K562 (cell line): ENCODE data around the gene CCT8L2. TPM values are rescaled to one million over a fixed set of nuclear protein-coding genes. Genes with fewer than 3 reads are reported as not detected.

Experiments
- BRD9 ChIP-seq: fragments of 450-650 bp; IDR thresholded peaks from 2 replicates; pipeline ENCODE4 v1.6.1; 2018; ENCODE audit warnings: low read depth; ENCODE audit not compliant: partially characterized antibody
- HLTF ChIP-seq: fragments of 450-650 bp; IDR thresholded peaks from 2 replicates; pipeline ENCODE4 v1.6.1; 2016
- MAFK ChIP-seq: IDR thresholded peaks from 2 replicates; pipeline ENCODE4 v1.6.1; 2011; ENCODE audit warnings: low read length, improper control_type of control experiment
- MBD2 ChIP-seq: sonication (generic); IDR thresholded peaks from 2 replicates; pipeline ENCODE4 v1.6.1; 2016; ENCODE audit warnings: low read depth, borderline replicate concordance
- PURB ChIP-seq: sonication (generic); formaldehyde crosslinking; IDR thresholded peaks from 2 replicates; pipeline ENCODE4 v1.9.0; 2021; ENCODE audit warnings: low read depth, mild to moderate bottlenecking, missing genetic modification reagents
- RB1 ChIP-seq: fragments of 450-650 bp; IDR thresholded peaks from 2 replicates; pipeline ENCODE4 v1.6.1; 2017; ENCODE audit warnings: low read depth, mild to moderate bottlenecking
- SAP30 ChIP-seq: fragments of 200-600 bp; sonication (generic); IDR thresholded peaks from 2 replicates; pipeline ENCODE4 v1.6.1; 2012; ENCODE audit warnings: borderline replicate concordance, low read depth, mild to moderate bottlenecking, moderate library complexity, low read length, control low read depth, inconsistent platforms; ENCODE audit not compliant: insufficient read depth, poor library complexity, severe bottlenecking
- SMAD4 ChIP-seq: fragments of 250-450 bp; sonication (Bioruptor Pico); conservative IDR thresholded peaks from 2 replicates; pipeline ENCODE4 v1.8.0; 2021; ENCODE audit warnings: inconsistent platforms, mild to moderate bottlenecking, moderate library complexity
- TFAM ChIP-seq: fragments of 250-450 bp; sonication (Bioruptor Pico); conservative IDR thresholded peaks from 2 replicates; pipeline ENCODE4 v1.5.0; 2021; ENCODE audit warnings: mild to moderate bottlenecking, moderate library complexity
- YBX1 ChIP-seq: fragments of 450-650 bp; IDR thresholded peaks from 2 replicates; pipeline ENCODE4 v1.7.1; 2016; ENCODE audit warnings: mild to moderate bottlenecking
- YY1 ChIP-seq, 3 experiments: IDR thresholded peaks; 2 replicates each; pipeline ENCODE4 v1.6.1; 2011; ENCODE audit warnings: low read length in 2 of 3, mild to moderate bottlenecking in 2 of 3, moderate library complexity in 2 of 3, borderline replicate concordance in 1 of 3, control low read depth in 1 of 3, low read depth in 1 of 3; ENCODE audit not compliant: insufficient read depth in 3 of 3, insufficient replicate concordance in 2 of 3, control insufficient read depth in 1 of 3, insufficient read length in 1 of 3; ENCODE audit errors: extremely low read depth in 1 of 3
- ZNF165 ChIP-seq: fragments of 250-450 bp; sonication (Bioruptor Pico); IDR thresholded peaks from 2 replicates; pipeline ENCODE4 v1.4.0; 2020; ENCODE audit warnings: borderline replicate concordance
- polyA plus RNA-seq, 8 experiments: library from polyadenylated mRNA; depleted of rRNA in 4 of 8; stranded (reverse) in 5 of 8; unstranded in 3 of 8; fragments of >200 nt; fragmentation: Nextera tagmentation in 2 of 8; fragmentation: Illumina TruSeq in 1 of 8; extraction: Ambion mirVana in 2 of 8; extraction: Trizol in 1 of 8; gene quantifications; 2 replicates each; pipeline versions ENCODE4 v1.2.1 to v1.2.3, GENCODE V29; 2011 to 2014; ENCODE audit warnings: inconsistent platforms in 1 of 8, missing spikeins in 1 of 8
- total RNA-seq, 7 experiments: library from RNA; depleted of rRNA in 6 of 7; stranded (reverse); fragments of >200 nt in 6 of 7; fragmentation: Illumina TruSeq in 2 of 7; extraction: Trizol in 2 of 7; gene quantifications; 2 replicates each; pipeline versions ENCODE4 v1.2.1 to v1.2.3, GENCODE V29; 2011 to 2021; ENCODE audit warnings: low replicate concordance in 1 of 7
- TF ChIP-seq, protein P1 (sequence below), 2 experiments: IDR thresholded peaks; 2 replicates each; pipeline ENCODE4 v1.6.1; 2011; ENCODE audit warnings: borderline replicate concordance in 1 of 2, control low read depth in 1 of 2, low read depth in 1 of 2, low read length in 1 of 2, mild to moderate bottlenecking in 1 of 2, mixed read lengths in 1 of 2, moderate library complexity in 1 of 2; ENCODE audit not compliant: insufficient read depth in 1 of 2, insufficient read length in 1 of 2, poor library complexity in 1 of 2, severe bottlenecking in 1 of 2; ENCODE audit errors: extremely low read depth in 1 of 2
- TF ChIP-seq, protein P2 (sequence below): fragments of 200-800 bp; sonication (Bioruptor generic); IDR thresholded peaks from 2 replicates; pipeline ENCODE4 v1.6.1; 2017; ENCODE audit warnings: missing genetic modification characterization, missing compliant biosample characterization
- TF ChIP-seq, protein P3 (sequence below): sonication (generic); formaldehyde crosslinking; IDR thresholded peaks from 2 replicates; pipeline ENCODE4 v1.8.0; 2023; ENCODE audit warnings: mild to moderate bottlenecking, missing genetic modification reagents
- TF ChIP-seq, protein P4 (sequence below): sonication (generic); formaldehyde crosslinking; IDR thresholded peaks from 2 replicates; pipeline ENCODE4 v1.9.0; 2022; ENCODE audit warnings: mild to moderate bottlenecking, missing genetic modification reagents

CCT8L2 gene
- total and polyA plus RNA-seq, 9 of the 15 experiments (the other 6 are each of a cell fraction or from before 2014, with no cell fraction given) = 0.13 TPM; not detected in 8

DNA sequence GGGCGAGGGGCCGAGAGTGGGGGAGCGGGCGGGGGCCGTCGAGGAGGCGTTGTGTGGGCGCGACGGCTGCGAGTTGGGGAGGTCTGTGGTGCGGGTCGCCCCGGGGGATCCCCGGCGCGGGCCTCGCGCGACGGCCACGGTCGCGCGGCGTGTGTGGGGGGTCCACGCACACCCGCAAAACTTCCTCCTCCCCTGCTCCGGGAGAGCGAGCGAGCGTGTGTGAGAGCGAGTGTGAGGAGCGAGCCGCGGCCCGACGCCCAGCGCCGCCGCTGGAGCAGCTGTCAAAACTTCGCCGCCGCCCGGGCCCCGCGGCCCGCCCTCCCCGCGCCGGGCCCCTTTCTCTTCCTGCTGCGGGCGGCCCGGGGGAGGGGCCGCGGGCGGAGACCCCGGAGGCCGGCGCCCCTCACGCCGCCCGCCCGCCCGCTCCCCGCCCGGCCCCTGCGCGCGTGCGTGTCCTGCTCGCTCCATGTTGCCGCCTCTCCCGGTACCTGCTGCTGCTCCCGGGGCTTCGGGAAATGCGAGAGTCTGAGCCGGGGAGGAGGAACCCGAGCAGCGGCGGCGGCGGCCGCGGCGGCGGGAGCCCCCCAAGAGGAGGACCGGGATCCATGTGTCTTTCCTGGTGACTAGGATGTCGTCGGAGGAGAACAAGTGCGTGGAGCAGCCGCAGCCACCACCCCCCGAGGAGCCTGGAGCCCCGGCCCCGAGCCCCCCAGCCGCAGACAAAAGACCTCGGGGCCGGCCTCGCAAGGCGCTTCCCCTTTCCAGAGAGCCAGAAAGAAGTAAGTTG lies 9.0 kb upstream of the CCT8L2 start (continued):
- TF ChIP-seq, protein P1, sequence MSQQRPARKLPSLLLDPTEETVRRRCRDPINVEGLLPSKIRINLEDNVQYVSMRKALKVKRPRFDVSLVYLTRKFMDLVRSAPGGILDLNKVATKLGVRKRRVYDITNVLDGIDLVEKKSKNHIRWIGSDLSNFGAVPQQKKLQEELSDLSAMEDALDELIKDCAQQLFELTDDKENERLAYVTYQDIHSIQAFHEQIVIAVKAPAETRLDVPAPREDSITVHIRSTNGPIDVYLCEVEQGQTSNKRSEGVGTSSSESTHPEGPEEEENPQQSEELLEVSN (IDR thresholded peaks at IDR 0.05; ENCODE audit: borderline replicate concordance in 1 of 2, extremely low read depth in 1 of 2, insufficient read depth in 1 of 2, insufficient read length in 1 of 2, low read depth in 1 of 2, low read length in 1 of 2, poor library complexity in 1 of 2, severe bottlenecking in 1 of 2) = peak; percentile 41 to 75
- TF ChIP-seq, protein P2, sequence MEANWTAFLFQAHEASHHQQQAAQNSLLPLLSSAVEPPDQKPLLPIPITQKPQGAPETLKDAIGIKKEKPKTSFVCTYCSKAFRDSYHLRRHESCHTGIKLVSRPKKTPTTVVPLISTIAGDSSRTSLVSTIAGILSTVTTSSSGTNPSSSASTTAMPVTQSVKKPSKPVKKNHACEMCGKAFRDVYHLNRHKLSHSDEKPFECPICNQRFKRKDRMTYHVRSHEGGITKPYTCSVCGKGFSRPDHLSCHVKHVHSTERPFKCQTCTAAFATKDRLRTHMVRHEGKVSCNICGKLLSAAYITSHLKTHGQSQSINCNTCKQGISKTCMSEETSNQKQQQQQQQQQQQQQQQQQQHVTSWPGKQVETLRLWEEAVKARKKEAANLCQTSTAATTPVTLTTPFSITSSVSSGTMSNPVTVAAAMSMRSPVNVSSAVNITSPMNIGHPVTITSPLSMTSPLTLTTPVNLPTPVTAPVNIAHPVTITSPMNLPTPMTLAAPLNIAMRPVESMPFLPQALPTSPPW (CRISPR knock-in tag) = no peak
- TF ChIP-seq ZNF165 (CRISPR knock-in tag) = 0 out of 2 replicates have a peak, but pooled peaks have one; percentile 22
- peak; percentile 89 for TF ChIP-seq SAP30
- TF ChIP-seq TFAM = no peak
- TF ChIP-seq YY1 (IDR thresholded peaks at IDR 0.05; ENCODE audit: borderline replicate concordance in 1 of 3, control insufficient read depth in 1 of 3, extremely low read depth in 1 of 3, insufficient read depth in 3 of 3, insufficient read length in 1 of 3, insufficient replicate concordance in 2 of 3, low read depth in 1 of 3, low read length in 2 of 3) = peak in 1 of 3 experiments; percentile 72
- TF ChIP-seq, protein P3, sequence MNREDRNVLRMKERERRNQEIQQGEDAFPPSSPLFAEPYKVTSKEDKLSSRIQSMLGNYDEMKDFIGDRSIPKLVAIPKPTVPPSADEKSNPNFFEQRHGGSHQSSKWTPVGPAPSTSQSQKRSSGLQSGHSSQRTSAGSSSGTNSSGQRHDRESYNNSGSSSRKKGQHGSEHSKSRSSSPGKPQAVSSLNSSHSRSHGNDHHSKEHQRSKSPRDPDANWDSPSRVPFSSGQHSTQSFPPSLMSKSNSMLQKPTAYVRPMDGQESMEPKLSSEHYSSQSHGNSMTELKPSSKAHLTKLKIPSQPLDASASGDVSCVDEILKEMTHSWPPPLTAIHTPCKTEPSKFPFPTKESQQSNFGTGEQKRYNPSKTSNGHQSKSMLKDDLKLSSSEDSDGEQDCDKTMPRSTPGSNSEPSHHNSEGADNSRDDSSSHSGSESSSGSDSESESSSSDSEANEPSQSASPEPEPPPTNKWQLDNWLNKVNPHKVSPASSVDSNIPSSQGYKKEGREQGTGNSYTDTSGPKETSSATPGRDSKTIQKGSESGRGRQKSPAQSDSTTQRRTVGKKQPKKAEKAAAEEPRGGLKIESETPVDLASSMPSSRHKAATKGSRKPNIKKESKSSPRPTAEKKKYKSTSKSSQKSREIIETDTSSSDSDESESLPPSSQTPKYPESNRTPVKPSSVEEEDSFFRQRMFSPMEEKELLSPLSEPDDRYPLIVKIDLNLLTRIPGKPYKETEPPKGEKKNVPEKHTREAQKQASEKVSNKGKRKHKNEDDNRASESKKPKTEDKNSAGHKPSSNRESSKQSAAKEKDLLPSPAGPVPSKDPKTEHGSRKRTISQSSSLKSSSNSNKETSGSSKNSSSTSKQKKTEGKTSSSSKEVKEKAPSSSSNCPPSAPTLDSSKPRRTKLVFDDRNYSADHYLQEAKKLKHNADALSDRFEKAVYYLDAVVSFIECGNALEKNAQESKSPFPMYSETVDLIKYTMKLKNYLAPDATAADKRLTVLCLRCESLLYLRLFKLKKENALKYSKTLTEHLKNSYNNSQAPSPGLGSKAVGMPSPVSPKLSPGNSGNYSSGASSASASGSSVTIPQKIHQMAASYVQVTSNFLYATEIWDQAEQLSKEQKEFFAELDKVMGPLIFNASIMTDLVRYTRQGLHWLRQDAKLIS (CRISPR knock-in tag) = no peak; the same call in none of the 2 replicates
- TF ChIP-seq MAFK = no peak
- TF ChIP-seq HLTF = no peak
- TF ChIP-seq MBD2 = peak; percentile 34; the same call in 1 of the 2 replicates
- TF ChIP-seq, protein P4, sequence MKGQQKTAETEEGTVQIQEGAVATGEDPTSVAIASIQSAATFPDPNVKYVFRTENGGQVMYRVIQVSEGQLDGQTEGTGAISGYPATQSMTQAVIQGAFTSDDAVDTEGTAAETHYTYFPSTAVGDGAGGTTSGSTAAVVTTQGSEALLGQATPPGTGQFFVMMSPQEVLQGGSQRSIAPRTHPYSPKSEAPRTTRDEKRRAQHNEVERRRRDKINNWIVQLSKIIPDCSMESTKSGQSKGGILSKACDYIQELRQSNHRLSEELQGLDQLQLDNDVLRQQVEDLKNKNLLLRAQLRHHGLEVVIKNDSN (CRISPR knock-in tag) = no peak
- TF ChIP-seq RB1 = peak; percentile 91
- TF ChIP-seq PURB (CRISPR knock-in tag) = no peak
- no peak; the same call in none of the 2 replicates for TF ChIP-seq SMAD4 (CRISPR knock-in tag)
- no peak for TF ChIP-seq BRD9
- TF ChIP-seq YBX1 = no peak
